Loucy (cell line): Measurements from ENCODE around the gene THSD7A.

Source experiments
- H2AFZ ChIP-seq: fragments of 200-600 bp; sonication (generic); 2 replicates; pipeline ENCODE4 v1.6.0; 2016; ENCODE audit warnings: antibody characterized with exemption, mild to moderate bottlenecking, low read length, moderate library complexity
- H3F3A ChIP-seq: fragments of 200-600 bp; 2 replicates; pipeline ENCODE4 v1.6.0; 2016; ENCODE audit warnings: antibody characterized with exemption, low read depth, mild to moderate bottlenecking
- H3K27me3 ChIP-seq: fragments of 200-600 bp; sonication (generic); 2 replicates; pipeline ENCODE4 v1.6.1; 2014; ENCODE audit warnings: low read length, mild to moderate bottlenecking; ENCODE audit not compliant: insufficient read depth, poor library complexity, severe bottlenecking
- H3K36me3 ChIP-seq: fragments of 200-600 bp; sonication (generic); 2 replicates; pipeline ENCODE4 v1.6.1; 2016; ENCODE audit warnings: low read length; ENCODE audit not compliant: insufficient read depth
- H3K4me1 ChIP-seq: fragments of 200-600 bp; sonication (generic); 2 replicates; pipeline ENCODE4 v1.5.1; 2014; ENCODE audit warnings: low read length, mild to moderate bottlenecking; ENCODE audit not compliant: insufficient read depth, poor library complexity, severe bottlenecking
- H3K4me2 ChIP-seq: fragments of 200-600 bp; sonication (generic); 2 replicates; pipeline ENCODE4 v1.6.0; 2014; ENCODE audit warnings: antibody characterized with exemption, low read length, low read depth, mild to moderate bottlenecking; ENCODE audit not compliant: poor library complexity, severe bottlenecking
- H3K4me3 ChIP-seq: fragments of 200-600 bp; sonication (generic); 2 replicates; pipeline ENCODE4 v1.5.1; 2014; ENCODE audit warnings: low read length, mild to moderate bottlenecking, mixed read lengths; ENCODE audit not compliant: poor library complexity, severe bottlenecking
- H3K79me2 ChIP-seq: fragments of 200-600 bp; sonication (generic); 2 replicates; pipeline ENCODE4 v1.6.1; 2014; ENCODE audit warnings: low read length; ENCODE audit not compliant: insufficient read depth
- H3K9ac ChIP-seq: fragments of 200-600 bp; sonication (generic); 2 replicates; pipeline ENCODE4 v1.6.0; 2014; ENCODE audit warnings: mild to moderate bottlenecking, low read depth, low read length, moderate library complexity; ENCODE audit not compliant: poor library complexity, severe bottlenecking
- H3K9me2 ChIP-seq: fragments of 200-600 bp; sonication (generic); replicated peaks from 2 replicates; pipeline ENCODE4 v1.6.1; 2016; ENCODE audit warnings: low read depth, low read length, mixed read lengths
- H3K9me3 ChIP-seq: fragments of 200-600 bp; sonication (generic); 2 replicates; pipeline ENCODE4 v1.6.1; 2014; ENCODE audit warnings: mild to moderate bottlenecking, antibody characterized with exemption, low read length, low read depth; ENCODE audit not compliant: insufficient read depth
- H4K20me1 ChIP-seq: fragments of 200-600 bp; sonication (generic); 2 replicates; pipeline ENCODE4 v1.6.0; 2014; ENCODE audit warnings: antibody characterized with exemption, low read length, mild to moderate bottlenecking; ENCODE audit not compliant: insufficient read depth, poor library complexity, severe bottlenecking
- EZH2phosphoT487 ChIP-seq: fragments of 200-600 bp; IDR thresholded peaks from 2 replicates; pipeline ENCODE4 v1.6.1; 2018; ENCODE audit warnings: antibody characterized with exemption, mild to moderate bottlenecking, moderate library complexity, borderline replicate concordance
- TF ChIP-seq, protein P1 (sequence below): fragments of 200-600 bp; sonication (generic); conservative IDR thresholded peaks from 2 replicates; pipeline ENCODE4 v1.5.1; 2014; ENCODE audit warnings: mild to moderate bottlenecking, antibody characterized with exemption, low read length

The THSD7A gene

DNA sequence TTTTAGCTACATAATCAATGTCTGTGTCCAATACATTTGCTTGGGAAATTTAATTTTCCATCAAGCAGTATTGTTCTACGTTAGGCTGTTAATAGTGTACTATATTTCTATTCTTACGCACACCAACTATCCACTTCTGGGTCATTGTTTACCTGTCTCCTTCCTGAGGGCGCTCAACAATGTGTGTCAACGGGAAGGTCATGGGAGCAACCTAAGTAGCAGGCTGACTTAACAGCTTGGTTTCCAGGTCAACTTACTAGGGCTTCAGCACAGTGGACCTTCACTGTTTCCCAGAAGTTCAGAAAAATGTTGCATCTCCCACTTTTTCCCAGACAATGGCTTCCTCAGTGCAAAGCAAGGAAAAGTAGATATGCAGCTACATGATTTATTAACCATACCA is 13.7 kb downstream of the THSD7A start:
- Histone ChIP-seq H2AFZ (no peak overlapping the region), H3K4me1 (no peaks in the 10 kb centered on the region), H3K9me3 (no peaks in the 10 kb centered on the region), H3K9me2 (no peaks in the 10 kb centered on the region), H3K79me2 (no peaks in the 10 kb centered on the region), H3K4me3 (no peak overlapping the region), H3K36me3 (no peaks in the 10 kb centered on the region), H3K27me3 (no peaks in the 10 kb centered on the region), H4K20me1 (no peaks in the 10 kb centered on the region), H3F3A (no peaks in the 10 kb centered on the region), H3K9ac (no peak overlapping the region), H3K4me2 (no peak overlapping the region)
- TF ChIP-seq EZH2phosphoT487, result no peak
- TF ChIP-seq, protein P1, sequence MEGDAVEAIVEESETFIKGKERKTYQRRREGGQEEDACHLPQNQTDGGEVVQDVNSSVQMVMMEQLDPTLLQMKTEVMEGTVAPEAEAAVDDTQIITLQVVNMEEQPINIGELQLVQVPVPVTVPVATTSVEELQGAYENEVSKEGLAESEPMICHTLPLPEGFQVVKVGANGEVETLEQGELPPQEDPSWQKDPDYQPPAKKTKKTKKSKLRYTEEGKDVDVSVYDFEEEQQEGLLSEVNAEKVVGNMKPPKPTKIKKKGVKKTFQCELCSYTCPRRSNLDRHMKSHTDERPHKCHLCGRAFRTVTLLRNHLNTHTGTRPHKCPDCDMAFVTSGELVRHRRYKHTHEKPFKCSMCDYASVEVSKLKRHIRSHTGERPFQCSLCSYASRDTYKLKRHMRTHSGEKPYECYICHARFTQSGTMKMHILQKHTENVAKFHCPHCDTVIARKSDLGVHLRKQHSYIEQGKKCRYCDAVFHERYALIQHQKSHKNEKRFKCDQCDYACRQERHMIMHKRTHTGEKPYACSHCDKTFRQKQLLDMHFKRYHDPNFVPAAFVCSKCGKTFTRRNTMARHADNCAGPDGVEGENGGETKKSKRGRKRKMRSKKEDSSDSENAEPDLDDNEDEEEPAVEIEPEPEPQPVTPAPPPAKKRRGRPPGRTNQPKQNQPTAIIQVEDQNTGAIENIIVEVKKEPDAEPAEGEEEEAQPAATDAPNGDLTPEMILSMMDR, result no peak

DNA sequence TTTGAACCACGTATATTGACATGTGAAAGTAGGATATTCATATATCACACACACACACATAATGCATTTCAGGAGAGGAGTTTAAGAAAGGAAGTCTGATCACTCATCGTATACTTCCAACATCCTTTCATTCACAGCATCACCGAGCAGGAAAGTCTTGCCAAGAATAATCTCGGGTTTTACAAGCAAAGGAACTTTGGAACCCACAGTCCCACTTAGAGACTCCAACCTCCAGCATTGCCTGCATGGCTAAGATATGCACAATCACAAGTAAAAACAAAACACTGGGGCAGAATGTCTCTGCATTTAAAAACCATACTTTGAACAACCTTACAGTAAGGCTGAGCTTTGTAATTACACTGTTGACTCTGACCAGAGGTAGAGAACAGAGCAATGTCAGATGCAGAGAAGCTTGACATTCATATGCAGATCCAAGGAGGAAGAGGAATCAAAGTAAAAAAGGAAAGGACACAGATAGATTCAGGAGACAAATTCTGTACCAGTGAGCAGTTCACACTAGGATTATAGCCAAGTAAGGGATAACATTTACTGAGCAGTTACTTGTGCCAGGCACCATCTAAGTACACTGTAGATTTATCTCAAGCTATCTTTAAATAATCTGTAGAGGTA is 14.8 kb downstream of the THSD7A start:
- Histone ChIP-seq H3K36me3 (no peaks in the 10 kb centered on the region), H3F3A (no peaks in the 10 kb centered on the region), H3K9me3 (no peaks in the 10 kb centered on the region), H3K4me1 (no peaks in the 10 kb centered on the region), H2AFZ (no peak overlapping the region), H3K79me2 (no peaks in the 10 kb centered on the region), H3K27me3 (no peaks in the 10 kb centered on the region), H3K4me2 (no peak overlapping the region), H4K20me1 (no peaks in the 10 kb centered on the region), H3K4me3 (no peak overlapping the region), H3K9ac (no peak overlapping the region), H3K9me2 (no peaks in the 10 kb centered on the region)
- TF ChIP-seq EZH2phosphoT487, result no peak
- TF ChIP-seq, protein P1, result no peak

GRCh38 chr7:11811709-11812108 is 20.3 kb downstream of the THSD7A start:
- H3K9ac ChIP-seq, result no peak overlapping the region
- no peaks in the 10 kb centered on the region for H3K36me3 ChIP-seq
- H3K4me2 ChIP-seq, result no peak overlapping the region
- H2AFZ ChIP-seq, result no peak overlapping the region
- no peaks in the 10 kb centered on the region for H3K9me3 ChIP-seq
- no peaks in the 10 kb centered on the region for H3K9me2 ChIP-seq
- no peaks in the 10 kb centered on the region for H3K4me1 ChIP-seq
- H3K79me2 ChIP-seq, result no peaks in the 10 kb centered on the region
- no peaks in the 10 kb centered on the region for H3F3A ChIP-seq
- no peaks in the 10 kb centered on the region for H3K27me3 ChIP-seq
- H4K20me1 ChIP-seq, result no peaks in the 10 kb centered on the region
- TF ChIP-seq, protein P1, result no peak
- no peak for TF ChIP-seq EZH2phosphoT487
- no peak overlapping the region for H3K4me3 ChIP-seq
